NT2/D1 (cell line): ENCODE data around the gene DOCK2.
"Not testable (repeated sequence)": the region's sequence is repeated elsewhere in the genome, so short reads cannot be mapped to it uniquely, and the experiment has no call there.

Source experiments
- DNase-seq: peaks from one replicate; pipeline ENCODE4 v3.0.0-alpha.2; 2011; ENCODE audit warnings: low read depth, low spot score
- H3K27me3 ChIP-seq: 2 replicates; pipeline ENCODE4 v1.6.0; 2011; ENCODE audit warnings: mild to moderate bottlenecking; ENCODE audit not compliant: insufficient read length, insufficient read depth
- H3K36me3 ChIP-seq: 2 replicates; pipeline ENCODE4 v1.6.1; 2011; ENCODE audit warnings: mild to moderate bottlenecking, low read length, mixed read lengths; ENCODE audit not compliant: insufficient read depth, insufficient read length
- H3K4me1 ChIP-seq: 2 replicates; pipeline ENCODE4 v1.5.1; 2011; ENCODE audit not compliant: insufficient read depth, insufficient read length
- H3K4me3 ChIP-seq: 2 replicates; pipeline ENCODE4 v1.5.1; 2011; ENCODE audit warnings: low read depth; ENCODE audit not compliant: insufficient read length
- H3K9ac ChIP-seq: 2 replicates; pipeline ENCODE4 v1.6.0; 2011; ENCODE audit warnings: low read depth; ENCODE audit not compliant: insufficient read length
- H3K9me3 ChIP-seq: 2 replicates; pipeline ENCODE4 v1.5.1; 2011; ENCODE audit warnings: mild to moderate bottlenecking, low read length; ENCODE audit not compliant: insufficient read depth
- SUZ12 ChIP-seq: IDR thresholded peaks from 2 replicates; pipeline ENCODE4 v1.6.1; 2011; ENCODE audit not compliant: insufficient read length, insufficient read depth; ENCODE audit errors: extremely low read depth
- YY1 ChIP-seq: IDR thresholded peaks from 2 replicates; pipeline ENCODE4 v1.6.1; 2011; ENCODE audit not compliant: insufficient read length, insufficient read depth
- ZNF274 ChIP-seq: IDR thresholded peaks from 2 replicates; pipeline ENCODE4 v1.6.1; 2011; ENCODE audit warnings: mild to moderate bottlenecking, low read depth, low read length

The DOCK2 gene

DNA sequence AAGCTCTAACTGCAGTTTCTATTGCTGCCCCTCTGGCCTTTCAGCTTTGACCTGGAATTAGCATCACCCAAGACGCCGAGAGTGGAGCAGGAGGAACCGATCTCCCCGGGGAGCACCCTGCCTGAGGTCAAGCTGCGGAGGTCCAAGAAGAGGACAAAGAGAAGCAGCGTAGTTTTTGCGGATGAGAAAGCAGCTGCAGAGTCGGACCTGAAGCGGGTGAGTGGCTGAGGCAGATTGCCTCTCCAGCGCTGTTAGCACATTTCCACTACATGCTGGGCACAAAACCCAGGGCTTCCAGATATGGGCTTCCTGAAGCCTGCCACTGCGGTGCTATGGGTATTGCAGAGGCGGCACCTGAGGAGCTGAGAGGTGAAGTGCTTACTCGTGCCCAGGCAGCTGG lies 441.9 kb downstream of the DOCK2 start:
- Histone ChIP-seq H3K9ac (no peak overlapping the region), H3K9me3 (no peaks in the 10 kb centered on the region), H3K27me3 (no peaks in the 10 kb centered on the region), H3K4me1 (peaks cover 3% of the 10 kb centered on the region), H3K36me3 (no peaks in the 10 kb centered on the region), H3K4me3 (no peak overlapping the region)
- TF ChIP-seq SUZ12 (no peak), YY1 (no peak)
- DNase-seq = no peak

DNA sequence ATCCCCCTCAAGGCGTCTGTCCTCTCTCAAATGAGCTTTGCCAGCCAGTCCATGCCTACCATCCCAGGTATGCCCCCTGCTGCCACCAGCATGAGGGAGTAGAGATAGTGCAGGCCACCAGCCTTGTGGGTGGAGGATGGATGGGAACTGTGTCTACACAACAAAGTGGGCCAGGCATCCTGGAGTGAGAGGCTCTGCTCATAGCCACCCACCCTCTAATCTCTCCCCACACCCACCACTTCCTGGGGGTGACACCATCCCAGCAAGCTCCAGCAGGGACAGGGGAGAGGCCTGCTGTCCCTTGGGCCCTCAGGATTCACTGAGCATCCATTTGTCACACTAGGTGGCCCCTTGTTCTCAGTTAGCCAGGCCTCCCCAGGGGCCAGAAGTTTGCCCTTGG lies 443.1 kb downstream of the DOCK2 start:
- TF ChIP-seq ZNF274 = no peak
- no peak for TF ChIP-seq SUZ12
- TF ChIP-seq YY1 = no peak
- DNase-seq = no peak
- Histone ChIP-seq H3K36me3 (no peaks in the 10 kb centered on the region), H3K4me3 (no peak overlapping the region), H3K4me1 (peaks cover 3% of the 10 kb centered on the region), H3K9ac (no peak overlapping the region), H3K9me3 (no peaks in the 10 kb centered on the region), H3K27me3 (no peaks in the 10 kb centered on the region)

DNA sequence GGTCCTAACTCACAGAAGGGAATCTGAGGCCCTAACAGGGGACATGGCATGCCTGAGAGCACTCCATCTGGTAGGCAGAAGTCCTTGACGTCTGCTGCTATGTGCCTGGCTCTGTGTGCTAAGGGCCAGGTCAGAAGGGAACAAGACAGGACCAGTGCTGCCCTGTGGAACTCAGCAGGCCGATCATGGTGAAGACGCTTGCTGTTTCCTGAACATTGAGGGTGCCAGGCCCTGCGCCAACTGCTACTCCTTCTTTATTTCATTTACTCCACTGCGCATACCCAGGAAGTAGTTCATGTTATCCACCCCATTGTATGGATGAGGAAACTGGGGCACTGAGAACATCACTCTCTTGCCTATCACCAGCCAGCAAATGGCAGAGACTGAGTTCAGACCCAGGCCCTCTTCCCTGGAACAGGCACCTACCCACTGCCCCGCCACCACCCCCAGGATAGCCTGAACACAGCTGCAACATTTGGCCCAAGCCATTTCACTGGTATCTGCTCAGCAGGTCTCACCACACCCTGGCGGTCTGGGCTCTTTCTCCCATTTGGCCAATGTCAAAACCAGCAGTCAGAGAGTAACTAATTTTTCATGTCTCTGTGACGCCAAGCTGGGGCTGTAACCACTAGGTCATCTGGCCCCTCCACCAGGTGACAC lies 443.8 kb downstream of the DOCK2 start:
- no peak overlapping the region for H3K9ac ChIP-seq
- no peak overlapping the region for H3K4me3 ChIP-seq
- H3K9me3 ChIP-seq = no peaks in the 10 kb centered on the region
- DNase-seq = no peak
- TF ChIP-seq SUZ12 (no peak), ZNF274 (no peak), YY1 (no peak)
- H3K4me1 ChIP-seq = peaks cover 3% of the 10 kb centered on the region
- no peaks in the 10 kb centered on the region for H3K27me3 ChIP-seq
- H3K36me3 ChIP-seq = no peaks in the 10 kb centered on the region

DNA sequence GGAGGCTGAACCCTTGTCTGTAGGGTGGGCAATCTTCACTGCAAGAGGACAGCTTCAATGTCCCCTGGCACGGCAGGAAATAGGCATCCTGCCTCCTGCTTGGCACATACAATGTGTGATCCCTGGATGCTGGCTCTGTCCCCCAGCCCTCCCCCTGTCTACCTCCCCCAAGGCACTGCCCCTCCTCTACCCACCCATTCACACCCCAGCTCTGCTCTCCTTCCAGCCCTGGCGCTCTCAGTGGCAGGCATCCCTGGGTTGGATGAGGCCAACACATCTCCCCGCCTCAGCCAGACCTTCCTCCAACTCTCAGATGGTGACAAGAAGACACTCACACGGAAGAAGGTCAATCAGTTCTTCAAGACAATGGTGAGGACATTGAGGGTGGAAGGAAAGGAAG lies 444.5 kb downstream of the DOCK2 start:
- Histone ChIP-seq H3K36me3 (no peaks in the 10 kb centered on the region), H3K4me1 (peaks cover 3% of the 10 kb centered on the region), H3K9me3 (no peaks in the 10 kb centered on the region), H3K9ac (no peak overlapping the region), H3K27me3 (no peaks in the 10 kb centered on the region), H3K4me3 (no peak overlapping the region)
- TF ChIP-seq SUZ12 = no peak
- DNase-seq = no peak

DNA sequence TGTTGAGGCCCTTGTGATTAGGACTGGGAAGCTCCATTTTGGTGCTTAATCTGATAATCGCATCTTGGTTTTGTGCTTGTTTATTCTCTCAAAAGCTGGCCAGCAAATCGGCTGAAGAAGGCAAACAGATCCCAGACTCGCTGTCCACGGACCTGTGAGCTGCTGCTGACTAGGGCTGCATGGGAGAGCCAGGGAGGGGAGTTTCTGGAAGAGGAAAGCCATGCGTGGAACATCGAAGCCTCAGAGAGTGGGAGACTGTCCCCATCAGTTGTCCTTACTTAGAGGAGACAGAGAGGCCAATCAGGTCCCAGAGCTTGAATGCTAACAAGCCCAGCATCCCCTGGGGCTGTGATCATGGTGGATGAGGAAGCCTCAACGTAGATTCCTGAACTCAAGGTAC lies 445.6 kb downstream of the DOCK2 start:
- H3K27me3 ChIP-seq = no peaks in the 10 kb centered on the region
- no peak overlapping the region for H3K4me3 ChIP-seq
- peaks cover 3% of the 10 kb centered on the region for H3K4me1 ChIP-seq
- H3K9ac ChIP-seq = no peak overlapping the region
- no peaks in the 10 kb centered on the region for H3K9me3 ChIP-seq
- TF ChIP-seq YY1 = no peak
- no peak for TF ChIP-seq SUZ12
- no peak for TF ChIP-seq ZNF274
- H3K36me3 ChIP-seq = no peaks in the 10 kb centered on the region
- no peak for DNase-seq

DNA sequence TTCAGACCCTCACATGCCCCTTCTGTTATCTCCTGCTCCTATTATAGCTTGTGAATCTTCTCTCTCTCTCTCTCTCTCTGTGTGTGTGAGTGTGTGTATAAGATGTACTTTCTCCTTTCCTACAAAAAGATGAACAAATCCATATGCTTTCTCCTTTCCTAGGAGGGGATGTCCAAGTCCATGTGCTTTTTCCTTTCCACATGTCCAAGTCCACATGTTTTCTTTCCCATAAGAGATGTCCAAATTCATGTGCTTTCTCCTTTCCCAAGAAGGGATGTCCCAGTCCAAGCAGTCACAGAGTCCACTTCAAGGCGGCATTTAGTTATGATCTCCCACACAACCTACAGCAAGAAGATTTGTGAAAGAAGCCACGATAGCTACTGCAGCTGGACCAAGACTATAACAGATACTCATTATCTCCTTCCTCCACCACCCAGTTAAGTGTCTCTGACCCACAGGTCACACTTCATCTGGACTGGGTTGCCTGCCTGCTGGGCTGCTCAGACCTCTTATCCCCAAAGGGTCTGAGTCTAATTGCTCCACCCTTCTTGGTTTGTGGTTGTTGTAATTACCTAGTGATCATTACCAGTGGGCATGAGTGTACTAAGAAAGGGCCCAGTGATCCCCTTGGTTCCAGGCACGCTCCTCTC lies 450.2 kb downstream of the DOCK2 start:
- H3K4me1 ChIP-seq = no peaks in the 10 kb centered on the region
- TF ChIP-seq ZNF274 = no peak
- TF ChIP-seq YY1 = no peak
- TF ChIP-seq SUZ12 = no peak
- H3K36me3 ChIP-seq = no peaks in the 10 kb centered on the region
- no peak overlapping the region for H3K9ac ChIP-seq
- no peaks in the 10 kb centered on the region for H3K9me3 ChIP-seq
- no peak overlapping the region for H3K4me3 ChIP-seq
- no peak for DNase-seq
- H3K27me3 ChIP-seq = no peaks in the 10 kb centered on the region

DNA sequence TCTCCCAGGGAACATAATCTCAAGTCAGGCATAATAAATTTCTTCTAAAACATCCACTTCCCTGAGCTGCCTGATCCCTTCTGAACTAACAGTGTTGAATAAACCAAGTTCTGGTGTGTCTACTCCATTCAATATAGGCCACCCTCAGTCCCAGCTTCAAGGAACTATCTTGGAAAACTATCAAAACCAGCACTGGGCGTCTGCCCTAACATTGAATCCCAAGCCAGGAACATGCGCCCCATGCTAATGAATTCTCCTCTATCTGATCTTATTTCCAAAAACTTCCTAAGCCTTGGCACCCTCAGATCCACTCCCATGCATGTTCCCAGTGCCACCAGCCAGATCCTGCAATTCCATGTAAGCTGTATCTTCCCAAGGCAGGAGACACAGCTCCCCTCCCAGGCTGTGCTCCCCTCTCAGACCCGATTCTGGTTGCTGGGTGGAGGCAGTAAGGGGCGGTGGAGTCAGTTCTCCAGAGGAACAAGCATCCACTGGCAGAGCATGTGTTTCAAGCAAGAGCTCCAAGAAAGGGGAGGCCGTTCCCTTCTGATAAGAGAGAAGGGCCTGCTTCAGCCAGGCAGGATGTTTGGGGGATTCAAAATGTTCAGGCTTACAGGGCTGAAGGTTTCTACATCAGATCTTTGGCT lies 455.5 kb downstream of the DOCK2 start:
- H3K9ac ChIP-seq = no peak overlapping the region
- DNase-seq = no peak
- no peaks in the 10 kb centered on the region for H3K9me3 ChIP-seq
- H3K27me3 ChIP-seq = no peaks in the 10 kb centered on the region
- H3K4me3 ChIP-seq = no peak overlapping the region
- TF ChIP-seq YY1 (no peak), SUZ12 (no peak), ZNF274 (no peak)
- no peaks in the 10 kb centered on the region for H3K36me3 ChIP-seq
- peaks cover 2% of the 10 kb centered on the region for H3K4me1 ChIP-seq

DNA sequence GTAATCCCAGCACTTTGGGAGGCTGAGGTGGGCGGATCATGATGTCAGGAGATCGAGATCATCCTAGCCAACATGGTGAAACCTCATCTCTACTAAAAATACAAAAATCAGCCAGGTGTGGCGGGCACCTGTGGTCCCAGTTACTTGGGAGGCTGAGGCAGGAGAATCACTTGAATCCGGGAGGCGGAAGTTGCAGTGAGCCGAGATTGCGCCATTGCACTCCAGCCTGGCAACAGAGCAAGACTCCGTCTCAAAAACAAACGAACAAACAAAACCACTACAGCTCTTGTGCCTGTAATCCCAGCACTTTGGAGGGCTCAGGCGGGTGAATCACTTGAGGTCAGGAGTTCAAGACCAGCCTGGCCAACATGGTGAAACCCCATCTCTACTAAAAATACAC lies 457.3 kb downstream of the DOCK2 start:
- not testable (repeated sequence) for H3K27me3 ChIP-seq, H3K9ac ChIP-seq, H3K9me3 ChIP-seq, H3K4me3 ChIP-seq, H3K4me1 ChIP-seq, DNase-seq, H3K36me3 ChIP-seq
